HG02571 (cell line): ENCODE data around the gene CCNC.

Experiments used
- ATAC-seq: cut with Tn5 transposase; IDR thresholded peaks from one replicate; pipeline ENCODE4 v1.9.1; 2021; ENCODE audit warnings: mild to moderate bottlenecking, moderate library complexity; ENCODE audit not compliant: unreplicated experiment

CCNC gene

GRCh38 chr6:99550046-99550748 lies 18.3 kb downstream of the CCNC start:
- no peak for ATAC-seq

GRCh38 chr6:99548706-99549105 lies 19.8 kb downstream of the CCNC start:
- no peak for ATAC-seq

GRCh38 chr6:99547526-99547925 lies 20.9 kb downstream of the CCNC start:
- ATAC-seq: no peak

GRCh38 chr6:99545442-99545841 lies 23.0 kb downstream of the CCNC start:
- no peak for ATAC-seq

- no peak for ATAC-seq
Measured at GRCh38 chr6:99543968-99544367, 24.5 kb downstream of the CCNC start.

- ATAC-seq: no peak
Measured at GRCh38 chr6:99530627-99531026, 37.8 kb downstream of the CCNC start.

GRCh38 chr6:99522531-99522930 lies 45.9 kb downstream of the CCNC start:
- no peak for ATAC-seq

GRCh38 chr6:99521633-99522151 lies 46.8 kb downstream of the CCNC start:
- peak; percentile 15 for ATAC-seq

- peak; percentile 95 for ATAC-seq
Measured at GRCh38 chr6:99520855-99521632, 47.4 kb downstream of the CCNC start.

GRCh38 chr6:99519446-99519845 lies 49.0 kb downstream of the CCNC start:
- no peak for ATAC-seq

- ATAC-seq: no peak
Measured at GRCh38 chr6:99514089-99514488, 54.4 kb downstream of the CCNC start.

- no peak for ATAC-seq
Measured at GRCh38 chr6:99512033-99512432, 56.4 kb downstream of the CCNC start.

- no peak for ATAC-seq
Measured at GRCh38 chr6:99507648-99508047, 60.8 kb downstream of the CCNC start.

- no peak for ATAC-seq
Measured at GRCh38 chr6:99501762-99502161, 66.7 kb downstream of the CCNC start.

- ATAC-seq: no peak
Measured at GRCh38 chr6:99498421-99498820, 70.0 kb downstream of the CCNC start.

- no peak for ATAC-seq
Measured at GRCh38 chr6:99495466-99495865, 73.0 kb downstream of the CCNC start.
